ENCODE results near the gene ATF1.
"Not testable (repeated sequence)": the region's sequence is repeated elsewhere in the genome, so short reads cannot be mapped to it uniquely, and the experiment has no call there.

The ATF1 gene

GRCh38 chr12:50753232-50753769 lies 10.6 kb upstream of the ATF1 start:
- no peak for DNase-seq (ENCODE audit: low spot score)

GRCh38 chr12:50764286-50765094 lies 589 bp downstream of the ATF1 start:
- DNase-seq (ENCODE audit: low spot score): peak; percentile 80

GRCh38 chr12:50765095-50765911 lies 1.4 kb downstream of the ATF1 start:
- peak; percentile 62 for DNase-seq (ENCODE audit: low spot score)

- no peak for DNase-seq (ENCODE audit: low spot score)
Observed at GRCh38 chr12:50768391-50768790, 4.5 kb downstream of the ATF1 start.

GRCh38 chr12:50768813-50769212 lies 4.9 kb downstream of the ATF1 start:
- DNase-seq (ENCODE audit: low spot score): not testable (repeated sequence)

GRCh38 chr12:50771409-50771808 lies 7.5 kb downstream of the ATF1 start:
- no peak for DNase-seq (ENCODE audit: low spot score)

- no peak for DNase-seq (ENCODE audit: low spot score)
Observed at GRCh38 chr12:50772470-50772869, 8.6 kb downstream of the ATF1 start.

GRCh38 chr12:50772877-50773276 lies 9.0 kb downstream of the ATF1 start:
- DNase-seq (ENCODE audit: low spot score): no peak

GRCh38 chr12:50775251-50775650 lies 11.3 kb downstream of the ATF1 start:
- no peak for DNase-seq (ENCODE audit: low spot score)

- no peak for DNase-seq (ENCODE audit: low spot score)
Observed at GRCh38 chr12:50776749-50777728, 13.1 kb downstream of the ATF1 start.

- no peak for DNase-seq (ENCODE audit: low spot score)
Observed at GRCh38 chr12:50778663-50779590, 15.0 kb downstream of the ATF1 start.

GRCh38 chr12:50780013-50780412 lies 16.1 kb downstream of the ATF1 start:
- no peak for DNase-seq (ENCODE audit: low spot score)

- DNase-seq (ENCODE audit: low spot score): no peak
Observed at GRCh38 chr12:50784501-50784900, 20.6 kb downstream of the ATF1 start.

GRCh38 chr12:50785406-50786001 lies 21.6 kb downstream of the ATF1 start:
- no peak for DNase-seq (ENCODE audit: low spot score)

GRCh38 chr12:50786498-50787231 lies 22.8 kb downstream of the ATF1 start:
- no peak for DNase-seq (ENCODE audit: low spot score)

GRCh38 chr12:50787618-50788017 lies 23.7 kb downstream of the ATF1 start:
- DNase-seq (ENCODE audit: low spot score): no peak

- no peak for DNase-seq (ENCODE audit: low spot score)
Observed at GRCh38 chr12:50788561-50788960, 24.7 kb downstream of the ATF1 start.

- no peak for DNase-seq (ENCODE audit: low spot score)
Observed at GRCh38 chr12:50790081-50790480, 26.2 kb downstream of the ATF1 start.

GRCh38 chr12:50799908-50800307 lies 36.0 kb downstream of the ATF1 start:
- no peak for DNase-seq (ENCODE audit: low spot score)
